Activated T-cell treated with anti-CD3 and anti-CD28 coated beads for 4 hours (primary cell): ENCODE measurements around the gene MRPL10.
A peak's percentile ranks its signal among the peaks of the same experiment; 100 is the strongest.

Experiments
- DNase-seq: peaks from one replicate; pipeline ENCODE4 v3.0.0-alpha.2; 2020

The MRPL10 gene

GRCh38 chr17:47831003-47831933 lies at the start of gene MRPL10, which contains the start of gene LRRC46:
TSS of gene MRPL10 (minus strand) at chr17:47831541. CDS start at chr17:47831511, 30 bp downstream.
TSS of gene LRRC46 (plus strand) at chr17:47831670. CDS start at chr17:47831990, 320 bp downstream.
- peak; percentile 91 for DNase-seq

DNA sequence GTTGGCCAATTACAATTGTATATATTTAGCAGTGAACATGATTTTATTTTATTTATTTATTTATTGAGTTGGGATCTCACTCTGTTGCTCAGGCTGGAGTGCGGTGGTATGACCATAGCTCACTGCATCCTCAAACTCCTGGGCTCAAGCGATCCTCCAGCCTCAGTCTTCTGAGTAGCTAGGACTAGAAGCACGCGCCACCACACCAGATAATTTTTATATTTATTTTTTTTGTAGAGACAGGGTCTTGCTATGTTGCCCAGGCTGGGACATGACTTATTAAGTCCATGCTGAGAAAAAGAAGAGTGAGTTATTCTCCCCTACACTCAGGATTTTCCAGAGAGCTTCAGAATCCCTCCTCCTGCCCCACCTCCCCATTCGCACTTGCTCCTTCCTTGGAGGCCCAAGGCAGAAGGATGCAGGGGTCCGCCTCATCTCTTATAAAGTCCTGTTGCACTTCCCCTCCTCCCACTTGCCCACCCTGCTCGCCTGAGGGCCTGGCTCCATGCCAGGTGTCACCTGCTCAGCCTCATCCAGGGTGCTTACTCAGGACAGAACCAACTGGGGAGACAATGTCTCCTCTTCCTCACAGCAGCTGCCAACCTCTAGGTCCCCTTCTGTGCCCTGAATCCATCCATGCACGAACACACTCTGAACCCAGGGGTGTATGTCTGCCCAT lies 48.6 kb upstream of the MRPL10 start:
- DNase-seq = no peak

DNA sequence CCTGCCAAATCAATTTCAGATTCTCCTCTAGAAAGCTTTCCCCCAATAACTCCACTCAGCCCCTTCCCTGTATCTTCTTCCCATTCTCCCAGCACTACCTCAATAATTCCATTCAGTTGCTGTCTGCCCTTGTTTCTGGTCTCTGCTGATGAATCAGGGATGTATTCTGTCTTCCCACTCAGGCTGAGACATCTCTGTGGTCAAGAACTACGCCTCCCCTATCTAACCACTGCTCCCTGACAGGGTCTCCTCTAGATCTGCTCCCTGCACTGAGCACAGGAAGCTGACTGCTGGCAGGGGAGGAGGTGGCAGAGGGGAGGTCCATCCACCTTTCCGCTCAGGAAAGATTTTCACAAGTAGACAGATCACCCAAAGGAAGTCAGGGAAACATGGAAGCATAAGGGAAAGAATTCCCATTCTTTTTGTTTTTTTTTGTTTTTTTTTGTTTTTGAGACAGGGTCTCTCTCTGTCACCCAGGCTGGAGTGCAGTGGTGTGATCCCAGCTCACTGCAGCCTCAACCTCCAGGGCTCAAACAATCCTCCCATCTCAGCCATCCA lies 47.8 kb upstream of the MRPL10 start:
- DNase-seq = no peak

GRCh38 chr17:47878203-47879027 lies 47.1 kb upstream of the MRPL10 start:
- no peak for DNase-seq

DNA sequence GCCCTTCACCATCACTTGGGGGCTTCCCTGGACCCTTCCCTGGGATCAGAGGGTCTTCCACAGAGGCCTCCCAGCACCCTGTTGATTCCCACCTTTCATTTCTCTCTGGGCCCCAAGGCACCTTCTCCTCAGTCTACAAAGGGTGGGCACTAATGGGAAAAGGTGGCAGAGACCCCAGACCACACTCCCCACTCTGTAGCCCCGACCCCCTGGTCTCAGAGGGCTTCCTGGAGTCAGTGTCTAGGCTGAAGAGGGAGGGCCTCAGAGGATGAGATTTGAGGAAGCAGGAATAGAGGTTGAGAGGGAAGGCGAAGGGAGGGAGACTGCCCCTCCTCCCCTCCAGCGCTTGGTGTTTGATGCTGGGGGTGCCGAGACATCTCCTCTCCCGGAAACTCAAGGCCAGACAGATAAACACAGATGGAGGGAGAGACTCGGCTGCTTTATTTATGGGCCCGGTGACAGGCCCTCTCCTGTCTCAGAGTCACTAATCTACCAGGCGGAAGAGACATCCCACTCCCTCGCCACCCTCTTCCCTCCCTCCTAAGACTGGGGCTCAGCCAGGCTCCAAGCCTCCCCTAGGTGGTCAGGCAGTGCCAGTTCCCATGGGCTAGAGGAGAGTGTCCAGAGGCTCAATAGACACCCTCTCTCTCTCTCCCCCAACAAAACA lies 46.2 kb upstream of the MRPL10 start:
- DNase-seq = no peak

- no peak for DNase-seq
Observed at GRCh38 chr17:47875011-47875985, 44.0 kb upstream of the MRPL10 start.

GRCh38 chr17:47873200-47874090 lies 42.1 kb upstream of the MRPL10 start:
- no peak for DNase-seq

DNA sequence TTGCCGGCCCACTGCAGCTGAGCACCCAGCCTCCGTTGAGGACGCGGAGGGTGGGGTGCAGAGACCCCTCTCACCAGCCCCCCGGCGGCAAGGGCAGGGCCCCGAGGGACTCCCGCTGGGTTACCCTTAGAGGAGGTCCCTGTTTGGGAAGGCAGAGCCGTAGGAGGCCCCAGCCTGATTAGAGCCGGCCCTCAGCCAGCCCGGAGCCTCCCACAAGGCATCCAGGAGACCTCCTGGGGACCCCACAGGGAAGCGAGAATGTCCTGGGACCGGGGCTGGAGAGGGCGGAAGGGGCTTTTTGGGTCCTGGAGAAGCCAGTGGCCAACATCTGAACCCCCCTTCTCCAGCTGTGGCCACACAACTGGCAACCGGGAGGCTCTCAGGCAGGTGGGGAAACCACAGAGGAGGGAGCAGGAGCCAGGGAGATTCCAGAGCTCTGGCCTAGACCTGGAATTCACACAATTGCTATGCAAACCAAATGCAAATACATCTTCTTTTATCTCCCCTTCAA lies 41.4 kb upstream of the MRPL10 start:
- no peak for DNase-seq

- DNase-seq = no peak
Observed at GRCh38 chr17:47872019-47872650, 40.8 kb upstream of the MRPL10 start.

DNA sequence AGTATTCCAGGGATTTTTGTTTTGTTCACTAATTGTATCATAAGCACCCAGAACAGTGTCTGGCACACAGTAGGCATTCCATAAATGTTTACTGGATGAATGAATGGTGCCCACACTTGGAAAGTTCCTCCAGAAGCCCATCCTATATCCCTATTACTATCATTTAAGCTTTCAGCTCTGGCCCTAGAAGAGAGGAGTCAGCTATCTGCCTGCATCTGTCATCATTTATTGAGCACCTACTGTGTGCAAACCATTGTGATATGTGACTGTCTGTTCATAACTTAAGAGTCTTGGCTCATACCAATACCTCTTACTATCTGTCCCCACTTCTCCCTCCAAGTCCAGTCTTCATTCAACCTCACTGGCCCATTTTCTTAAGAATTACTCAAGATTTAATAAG lies 39.7 kb upstream of the MRPL10 start:
- DNase-seq = no peak

- DNase-seq = no peak
Observed at GRCh38 chr17:47870056-47870455, 38.7 kb upstream of the MRPL10 start.

GRCh38 chr17:47869114-47869513 lies 37.8 kb upstream of the MRPL10 start:
- no peak for DNase-seq

- no peak for DNase-seq
Observed at GRCh38 chr17:47867813-47868533, 36.6 kb upstream of the MRPL10 start.

DNA sequence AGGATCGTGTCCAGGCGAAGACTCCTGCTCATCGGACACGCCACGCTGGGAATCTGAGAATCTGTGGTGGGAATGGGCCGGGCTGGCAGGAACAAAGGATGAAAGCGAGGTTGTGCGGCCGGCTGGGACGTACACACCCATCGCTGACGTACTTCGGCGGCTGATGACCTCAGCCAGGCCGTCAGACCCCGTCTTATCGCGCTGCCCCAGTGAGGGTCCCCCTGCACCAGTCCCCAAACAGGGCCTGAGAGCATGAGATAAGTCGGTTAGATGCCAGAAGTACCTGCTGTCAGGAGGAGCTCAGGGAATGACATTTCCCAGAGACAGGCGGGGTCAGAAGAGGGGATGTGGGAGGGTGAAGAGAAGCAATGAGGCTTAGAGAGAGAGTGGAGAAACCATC lies 35.6 kb upstream of the MRPL10 start:
- no peak for DNase-seq

DNA sequence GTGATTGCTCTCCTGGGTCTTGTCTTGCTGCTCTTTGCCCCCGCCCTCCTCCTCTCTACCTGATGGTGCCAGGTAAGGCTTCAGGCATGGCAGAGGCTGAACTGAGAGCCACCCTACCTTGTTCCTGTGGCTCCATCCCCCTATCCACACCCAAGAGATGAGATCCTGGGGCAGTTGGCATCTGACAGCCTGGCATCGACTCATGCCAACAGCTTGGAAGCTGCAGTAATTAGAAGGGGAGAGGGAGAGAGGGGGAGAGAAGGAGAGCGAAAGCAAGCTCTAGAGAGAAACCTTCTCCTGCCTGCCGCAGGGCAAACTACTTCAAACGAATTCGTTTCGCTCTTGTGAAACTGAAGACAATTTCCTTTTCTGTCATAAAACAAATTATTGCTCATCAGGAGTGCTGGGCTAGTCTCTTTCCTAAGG lies 33.5 kb upstream of the MRPL10 start:
- no peak for DNase-seq

GRCh38 chr17:47862621-47863440 lies 31.5 kb upstream of the MRPL10 start:
- no peak for DNase-seq

DNA sequence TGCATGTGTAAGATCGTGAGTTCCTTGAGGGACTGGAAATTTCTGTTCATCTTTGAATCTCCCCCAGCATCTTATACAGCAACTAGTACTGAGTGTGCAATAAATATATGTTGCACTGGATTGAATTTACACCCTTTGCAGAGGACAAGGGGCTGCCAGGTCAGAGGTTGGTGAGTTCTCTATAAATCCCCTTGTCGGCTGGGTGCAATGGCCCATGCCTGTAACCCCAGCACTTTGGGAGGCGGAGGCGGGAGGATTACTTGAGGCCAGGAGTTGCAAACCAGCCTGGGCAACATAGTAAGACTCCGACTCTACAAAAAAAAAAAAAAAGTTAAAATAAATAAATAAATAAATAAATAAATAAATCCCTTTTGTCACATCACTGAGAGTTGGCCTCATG lies 29.0 kb upstream of the MRPL10 start:
- DNase-seq = no peak
